GM19099 (cell line): ENCODE data around the gene NSDHL.

Experiments used
- POLR2A ChIP-seq: IDR thresholded peaks from 3 replicates; pipeline ENCODE4 v1.6.1; 2011; ENCODE audit warnings: low read depth; ENCODE audit not compliant: insufficient read length; ENCODE audit errors: extremely low read depth

The NSDHL gene

GRCh38 chrX:152899111-152899873 lies 68.4 kb downstream of the NSDHL start:
- TF ChIP-seq POLR2A, result no peak

- no peak for TF ChIP-seq POLR2A
Measured at GRCh38 chrX:152899874-152900719, 69.2 kb downstream of the NSDHL start.

GRCh38 chrX:152900937-152901445 lies 70.1 kb downstream of the NSDHL start:
- TF ChIP-seq POLR2A, result no peak

- no peak for TF ChIP-seq POLR2A
Measured at GRCh38 chrX:152901816-152902501, 71.1 kb downstream of the NSDHL start.

GRCh38 chrX:152902502-152902820 lies 71.6 kb downstream of the NSDHL start:
- no peak for TF ChIP-seq POLR2A

- TF ChIP-seq POLR2A, result no peak
Measured at GRCh38 chrX:152903589-152903988, 72.7 kb downstream of the NSDHL start.

- no peak for TF ChIP-seq POLR2A
Measured at GRCh38 chrX:152904151-152905080, 73.6 kb downstream of the NSDHL start.

- TF ChIP-seq POLR2A, result no peak
Measured at GRCh38 chrX:152905081-152905420, 74.2 kb downstream of the NSDHL start.

- no peak for TF ChIP-seq POLR2A
Measured at GRCh38 chrX:152907084-152907651, 76.3 kb downstream of the NSDHL start.

- no peak for TF ChIP-seq POLR2A
Measured at GRCh38 chrX:152908486-152908885, 77.6 kb downstream of the NSDHL start.

- TF ChIP-seq POLR2A, result no peak
Measured at GRCh38 chrX:152912106-152912505, 81.2 kb downstream of the NSDHL start.

- no peak for TF ChIP-seq POLR2A
Measured at GRCh38 chrX:152912641-152913040, 81.8 kb downstream of the NSDHL start.

GRCh38 chrX:152913346-152913745 lies 82.5 kb downstream of the NSDHL start:
- TF ChIP-seq POLR2A, result no peak

GRCh38 chrX:152913910-152914309 lies 83.0 kb downstream of the NSDHL start:
- no peak for TF ChIP-seq POLR2A
